Endothelial cell of umbilical vein (primary cell): Measurements from ENCODE around the gene NXPE2.

ENCODE experiments used
- CTCF ChIP-seq, 2 donors: IDR thresholded peaks; 1 replicate in 1 of 2; 2 replicates in 1 of 2; pipeline ENCODE4 v1.5.1; 2011; ENCODE audit warnings: low read length in 2 of 2, mild to moderate bottlenecking in 2 of 2, moderate library complexity in 2 of 2, control low read depth in 1 of 2, inconsistent platforms in 1 of 2, low read depth in 1 of 2; ENCODE audit not compliant: insufficient read depth in 1 of 2; ENCODE audit errors: extremely low read depth in 1 of 2
- EZH2 ChIP-seq: IDR thresholded peaks from 2 replicates; pipeline ENCODE4 v1.6.1; 2012; ENCODE audit warnings: borderline replicate concordance, low read depth, mild to moderate bottlenecking, moderate library complexity, low read length, inconsistent platforms; ENCODE audit not compliant: severe bottlenecking
- JUN ChIP-seq: IDR thresholded peaks from 2 replicates; pipeline ENCODE4 v1.6.1; 2011; ENCODE audit warnings: borderline replicate concordance, low read depth; ENCODE audit not compliant: insufficient read length, insufficient read depth
- MYC ChIP-seq: IDR thresholded peaks from one replicate; pipeline ENCODE4 v1.6.1; 2011; ENCODE audit warnings: mild to moderate bottlenecking, low read depth, low read length

GRCh38 chr11:114709960-114710359, 31.6 kb downstream of the NXPE2 start:
- TF ChIP-seq CTCF (IDR thresholded peaks at IDR 0.05; ENCODE audit: extremely low read depth in 1 of 2, insufficient read depth in 1 of 2, low read depth in 1 of 2, low read length in 2 of 2) (no peak), MYC (no peak), EZH2 (no peak), JUN (no peak)
